Gastrocnemius medialis (tissue), 4 donors: ENCODE measurements around the gene MTERF4.

Source experiments
- POLR2A ChIP-seq, 2 donors: fragments of 450-650 bp; IDR thresholded peaks; one replicate each; pipeline ENCODE4 v1.6.1; 2017; ENCODE audit warnings: antibody characterized with exemption in 2 of 2, mild to moderate bottlenecking in 2 of 2, moderate library complexity in 2 of 2
- TF ChIP-seq, protein P1 (sequence below), 5 experiments: fragments of 450-650 bp in 3 of 5; fragments of 200-600 bp in 2 of 5; sonication (generic) in 2 of 5; IDR thresholded peaks in 4 of 5; conservative IDR thresholded peaks in 1 of 5; 1 replicate in 4 of 5; 2 replicates in 1 of 5; pipeline ENCODE4 v1.5.1; 2016 to 2019; ENCODE audit warnings: antibody characterized with exemption in 5 of 5, mild to moderate bottlenecking in 3 of 5, moderate library complexity in 3 of 5

DNA sequence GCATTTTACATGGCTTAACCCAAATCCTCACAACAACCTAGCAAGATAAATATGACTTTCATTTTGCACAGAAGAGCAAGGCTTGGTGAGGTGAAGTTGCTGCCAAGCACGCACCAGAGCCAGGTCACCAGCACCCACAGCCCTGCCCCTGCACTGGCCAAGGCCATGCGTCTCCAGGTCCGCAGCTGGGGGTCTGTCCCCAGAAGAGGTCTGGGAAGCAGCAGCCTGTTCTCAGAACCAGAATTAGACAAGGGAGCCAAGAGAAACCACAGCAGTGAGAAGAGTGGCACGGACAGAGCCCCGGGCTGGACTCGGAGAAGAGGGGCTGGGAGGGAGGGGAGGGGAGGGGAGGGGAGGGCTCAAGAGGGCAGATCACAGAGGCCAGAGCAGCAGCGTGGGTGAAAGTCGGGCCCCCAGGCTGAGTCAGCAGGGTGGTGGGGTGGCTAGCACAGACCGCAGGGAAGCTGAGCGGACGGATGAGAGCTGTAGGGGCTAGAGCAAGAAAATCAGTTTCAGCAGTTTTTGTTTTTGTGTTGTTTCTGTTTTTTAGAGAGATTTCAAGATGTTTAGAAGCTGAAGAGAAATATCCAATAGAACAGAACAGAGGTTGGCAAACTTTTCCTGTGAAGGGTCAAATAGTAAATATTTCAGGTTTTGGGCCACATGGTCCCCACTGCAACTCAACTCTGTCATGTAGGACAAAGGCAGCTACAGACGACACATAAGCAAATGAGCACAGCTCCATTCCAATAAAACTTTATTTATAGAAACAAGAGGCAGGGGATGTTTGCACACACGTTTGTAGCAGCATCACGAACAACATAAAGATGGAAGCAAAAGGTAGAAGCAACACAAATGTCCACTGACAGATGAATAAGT lies 7.4 kb upstream of the MTERF4 start:
- TF ChIP-seq, protein P1, sequence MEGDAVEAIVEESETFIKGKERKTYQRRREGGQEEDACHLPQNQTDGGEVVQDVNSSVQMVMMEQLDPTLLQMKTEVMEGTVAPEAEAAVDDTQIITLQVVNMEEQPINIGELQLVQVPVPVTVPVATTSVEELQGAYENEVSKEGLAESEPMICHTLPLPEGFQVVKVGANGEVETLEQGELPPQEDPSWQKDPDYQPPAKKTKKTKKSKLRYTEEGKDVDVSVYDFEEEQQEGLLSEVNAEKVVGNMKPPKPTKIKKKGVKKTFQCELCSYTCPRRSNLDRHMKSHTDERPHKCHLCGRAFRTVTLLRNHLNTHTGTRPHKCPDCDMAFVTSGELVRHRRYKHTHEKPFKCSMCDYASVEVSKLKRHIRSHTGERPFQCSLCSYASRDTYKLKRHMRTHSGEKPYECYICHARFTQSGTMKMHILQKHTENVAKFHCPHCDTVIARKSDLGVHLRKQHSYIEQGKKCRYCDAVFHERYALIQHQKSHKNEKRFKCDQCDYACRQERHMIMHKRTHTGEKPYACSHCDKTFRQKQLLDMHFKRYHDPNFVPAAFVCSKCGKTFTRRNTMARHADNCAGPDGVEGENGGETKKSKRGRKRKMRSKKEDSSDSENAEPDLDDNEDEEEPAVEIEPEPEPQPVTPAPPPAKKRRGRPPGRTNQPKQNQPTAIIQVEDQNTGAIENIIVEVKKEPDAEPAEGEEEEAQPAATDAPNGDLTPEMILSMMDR (IDR thresholded peaks at IDR 0.05 in 4 of 5, conservative IDR thresholded peaks at IDR 0.05 in 1 of 5): no peak
- no peak for TF ChIP-seq POLR2A (IDR thresholded peaks at IDR 0.05)
